CD14-positive monocyte (primary cell): ENCODE measurements around the gene IWS1. TPM values are rescaled to one million over a fixed set of nuclear protein-coding genes. Genes with fewer than 3 reads are reported as not detected.

ENCODE experiments used
- DNase-seq, 3 donors: peaks; one replicate each; pipeline ENCODE4 v3.0.0-alpha.2; 2011 to 2022
- H2AFZ ChIP-seq: 2 replicates; pipeline ENCODE4 v1.6.0; 2012; ENCODE audit warnings: mild to moderate bottlenecking, low read depth, low read length, inconsistent platforms; ENCODE audit not compliant: insufficient read depth, poor library complexity, severe bottlenecking
- H3K27ac ChIP-seq, 2 donors: 1 replicate in 1 of 2; 2 replicates in 1 of 2; pipeline ENCODE4 v1.5.1; 2012 to 2013; ENCODE audit warnings: low read length in 2 of 2, control low read depth in 1 of 2, inconsistent platforms in 1 of 2, low read depth in 1 of 2, mild to moderate bottlenecking in 1 of 2
- H3K27me3 ChIP-seq, 2 donors: one replicate each; pipeline versions ENCODE4 v1.6.0 to v1.6.1; 2011 to 2013; ENCODE audit warnings: low read length in 2 of 2; ENCODE audit not compliant: control insufficient read depth in 2 of 2, insufficient read depth in 2 of 2
- H3K36me3 ChIP-seq, 2 donors: replicated peaks in 1 of 2; 1 replicate in 1 of 2; 2 replicates in 1 of 2; pipeline versions ENCODE4 v1.5.1 to v1.6.1; 2012 to 2013; ENCODE audit warnings: low read length in 2 of 2, control low read depth in 1 of 2, inconsistent platforms in 1 of 2, mild to moderate bottlenecking in 1 of 2; ENCODE audit not compliant: insufficient read depth in 2 of 2, control insufficient read depth in 1 of 2
- H3K4me1 ChIP-seq, 2 donors: 1 replicate in 1 of 2; 2 replicates in 1 of 2; pipeline versions ENCODE4 v1.5.1 to v1.6.1; 2012 to 2013; ENCODE audit warnings: low read length in 2 of 2, control low read depth in 1 of 2, inconsistent platforms in 1 of 2, mild to moderate bottlenecking in 1 of 2, moderate library complexity in 1 of 2; ENCODE audit not compliant: insufficient read depth in 2 of 2, control insufficient read depth in 1 of 2
- H3K4me2 ChIP-seq: replicated peaks from 2 replicates; pipeline ENCODE3; 2012; ENCODE audit warnings: low read length, moderate library complexity, mild to moderate bottlenecking; ENCODE audit not compliant: poor library complexity, severe bottlenecking; ENCODE audit errors: extremely low read depth
- H3K4me3 ChIP-seq, 3 experiments: fragments of 200-600 bp in 1 of 3; sonication (generic) in 1 of 3; replicated peaks in 1 of 3; 1 replicate in 2 of 3; 2 replicates in 1 of 3; pipeline ENCODE4 v1.5.1; 2011 to 2013; ENCODE audit warnings: low read length in 3 of 3, mild to moderate bottlenecking in 3 of 3, control low read depth in 2 of 3, low read depth in 2 of 3, inconsistent platforms in 1 of 3, moderate library complexity in 1 of 3
- H3K79me2 ChIP-seq: 2 replicates; pipeline ENCODE4 v1.6.0; 2012; ENCODE audit warnings: mild to moderate bottlenecking, control low read depth, inconsistent platforms, low read length, moderate library complexity; ENCODE audit not compliant: insufficient read depth
- H3K9ac ChIP-seq: 2 replicates; pipeline ENCODE4 v1.6.0; 2017; ENCODE audit warnings: low read length, mild to moderate bottlenecking; ENCODE audit not compliant: insufficient read depth, poor library complexity, severe bottlenecking
- H3K9me3 ChIP-seq, 2 donors: replicated peaks in 1 of 2; 1 replicate in 1 of 2; 2 replicates in 1 of 2; pipeline versions ENCODE4 v1.5.1 to v1.6.1; 2012 to 2013; ENCODE audit warnings: low read length in 2 of 2, control low read depth in 1 of 2; ENCODE audit not compliant: control insufficient read depth in 1 of 2, insufficient read depth in 1 of 2
- H4K20me1 ChIP-seq: 2 replicates; pipeline ENCODE4 v1.6.0; 2012; ENCODE audit warnings: mild to moderate bottlenecking, low read length, control low read depth, moderate library complexity; ENCODE audit not compliant: insufficient read depth
- H3K27ac Mint-ChIP-seq, 7 donors: one replicate each; pipeline ENCODE4 v1.8.0; 2020; ENCODE audit warnings: mild to moderate bottlenecking in 7 of 7, mixed read lengths in 7 of 7, moderate library complexity in 6 of 7, inconsistent platforms in 2 of 7
- H3K27me3 Mint-ChIP-seq, 3 donors: one replicate each; pipeline ENCODE4 v1.8.0; 2021 to 2022; ENCODE audit warnings: low read depth in 3 of 3, mild to moderate bottlenecking in 3 of 3, mixed read lengths in 3 of 3, moderate library complexity in 3 of 3, inconsistent platforms in 1 of 3
- H3K36me3 Mint-ChIP-seq, 2 donors: one replicate each; pipeline ENCODE4 v1.8.0; 2020; ENCODE audit warnings: mixed read lengths in 2 of 2, inconsistent platforms in 1 of 2, mild to moderate bottlenecking in 1 of 2
- H3K4me1 Mint-ChIP-seq: one replicate; pipeline ENCODE4 v1.8.0; 2020; ENCODE audit warnings: mild to moderate bottlenecking, mixed read lengths
- H3K4me3 Mint-ChIP-seq, 2 donors: one replicate each; pipeline ENCODE4 v1.8.0; 2020; ENCODE audit warnings: mild to moderate bottlenecking in 2 of 2, mixed read lengths in 2 of 2, moderate library complexity in 1 of 2
- H3K9me3 Mint-ChIP-seq, 7 donors: one replicate each; pipeline ENCODE4 v1.8.0; 2020 to 2022; ENCODE audit warnings: mixed read lengths in 7 of 7, mild to moderate bottlenecking in 6 of 7, moderate library complexity in 6 of 7, inconsistent platforms in 2 of 7
- WGBS: methylation state at CpG from one replicate; pipeline ENCODE4 v1.1.5; 2013; ENCODE audit warnings: missing lambda C conversion rate; ENCODE audit not compliant: insufficient coverage; 5-methylcytosine and 5-hydroxymethylcytosine counted together
- intact Hi-C, 2 donors: fragments of 100-400 bp; cut with micrococcal nuclease; formaldehyde crosslinking; loops; one replicate each; pipeline versions ENCODE4 v1.15.0 to v1.15.1; 2023
- polyA plus RNA-seq, 3 donors: library from polyadenylated mRNA; depleted of rRNA in 1 of 3; unstranded in 2 of 3; stranded (reverse) in 1 of 3; fragments of 300-500 nt in 2 of 3; fragments of >200 nt in 1 of 3; fragmentation: Illumina TruSeq in 2 of 3; gene quantifications; 1 replicate in 2 of 3; 2 replicates in 1 of 3; pipeline ENCODE4 v1.2.3, GENCODE V29; 2012 to 2021
- TF ChIP-seq, protein P1 (sequence below): fragments of 200-600 bp; IDR thresholded peaks from one replicate; pipeline ENCODE4 v1.8.0; 2022; ENCODE audit warnings: antibody characterized with exemption, mild to moderate bottlenecking

The IWS1 gene
- polyA plus RNA-seq, 3 donors = 7.9 to 21.3 (median 15.6) TPM

DNA sequence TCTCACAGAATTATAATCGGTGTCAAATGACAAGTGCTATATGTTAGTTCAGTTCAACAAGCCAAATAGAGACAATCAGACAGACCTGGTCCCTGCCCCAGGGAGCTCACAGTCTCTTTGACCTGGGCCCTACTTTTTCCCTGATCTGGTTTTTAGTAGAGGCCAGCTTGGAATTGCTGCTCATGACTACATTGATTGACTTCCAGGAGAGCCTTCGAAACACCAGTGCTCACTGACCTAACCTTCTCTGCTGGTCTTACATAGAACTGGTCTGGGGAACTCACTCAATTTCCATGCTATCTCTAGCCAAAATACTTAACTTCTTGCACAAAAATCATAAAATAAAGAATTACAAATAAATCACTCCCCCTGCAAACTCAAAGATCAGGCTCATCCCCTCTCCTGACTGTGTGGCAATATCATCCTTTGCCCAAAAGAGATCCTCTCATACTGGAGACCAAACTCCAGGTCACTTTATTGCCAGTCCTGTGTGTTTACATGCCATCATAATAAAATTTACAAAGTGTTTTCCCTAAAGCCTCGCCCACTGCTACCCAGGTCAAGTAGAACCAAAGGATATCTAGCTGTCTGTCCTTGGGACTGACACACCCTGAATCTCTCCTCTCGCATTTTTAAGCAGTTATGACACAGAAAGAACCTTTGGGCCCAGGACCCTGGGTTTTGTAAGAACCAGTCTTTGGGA is 54.9 kb downstream of the IWS1 start:
- no peak overlapping the region for H3K27ac ChIP-seq
- no peak overlapping the region for H3K4me3 Mint-ChIP-seq
- DNase-seq = no peak
- H3K9me3 ChIP-seq = no peaks in the 10 kb centered on the region
- no peak overlapping the region for H3K27ac Mint-ChIP-seq
- no peaks in the 10 kb centered on the region for H3K27me3 ChIP-seq
- no peak overlapping the region for H3K4me2 ChIP-seq
- H3K4me1 ChIP-seq = no peaks in the 10 kb centered on the region
- peaks cover 29 to 35% of the 10 kb centered on the region in 2 donors for H3K36me3 Mint-ChIP-seq
- TF ChIP-seq, protein P1, sequence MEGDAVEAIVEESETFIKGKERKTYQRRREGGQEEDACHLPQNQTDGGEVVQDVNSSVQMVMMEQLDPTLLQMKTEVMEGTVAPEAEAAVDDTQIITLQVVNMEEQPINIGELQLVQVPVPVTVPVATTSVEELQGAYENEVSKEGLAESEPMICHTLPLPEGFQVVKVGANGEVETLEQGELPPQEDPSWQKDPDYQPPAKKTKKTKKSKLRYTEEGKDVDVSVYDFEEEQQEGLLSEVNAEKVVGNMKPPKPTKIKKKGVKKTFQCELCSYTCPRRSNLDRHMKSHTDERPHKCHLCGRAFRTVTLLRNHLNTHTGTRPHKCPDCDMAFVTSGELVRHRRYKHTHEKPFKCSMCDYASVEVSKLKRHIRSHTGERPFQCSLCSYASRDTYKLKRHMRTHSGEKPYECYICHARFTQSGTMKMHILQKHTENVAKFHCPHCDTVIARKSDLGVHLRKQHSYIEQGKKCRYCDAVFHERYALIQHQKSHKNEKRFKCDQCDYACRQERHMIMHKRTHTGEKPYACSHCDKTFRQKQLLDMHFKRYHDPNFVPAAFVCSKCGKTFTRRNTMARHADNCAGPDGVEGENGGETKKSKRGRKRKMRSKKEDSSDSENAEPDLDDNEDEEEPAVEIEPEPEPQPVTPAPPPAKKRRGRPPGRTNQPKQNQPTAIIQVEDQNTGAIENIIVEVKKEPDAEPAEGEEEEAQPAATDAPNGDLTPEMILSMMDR = no peak
- WGBS = 97% methylated on average over 3 of the region's 4 CpGs
- peaks cover 3 to 27% of the 10 kb centered on the region in 2 donors for H3K36me3 ChIP-seq
- no peaks in the 10 kb centered on the region for H4K20me1 ChIP-seq
- H3K27me3 Mint-ChIP-seq = no peaks in the 10 kb centered on the region
- no peak overlapping the region for H3K9ac ChIP-seq
- no peak overlapping the region for H2AFZ ChIP-seq
- no peak overlapping the region for H3K4me3 ChIP-seq
- no peaks in the 10 kb centered on the region for H3K4me1 Mint-ChIP-seq
- H3K79me2 ChIP-seq = no peaks in the 10 kb centered on the region
- intact Hi-C loops = no loop called here
- peaks cover 4 to 11% (median 7%) of the 10 kb centered on the region in 7 donors for H3K9me3 Mint-ChIP-seq

DNA sequence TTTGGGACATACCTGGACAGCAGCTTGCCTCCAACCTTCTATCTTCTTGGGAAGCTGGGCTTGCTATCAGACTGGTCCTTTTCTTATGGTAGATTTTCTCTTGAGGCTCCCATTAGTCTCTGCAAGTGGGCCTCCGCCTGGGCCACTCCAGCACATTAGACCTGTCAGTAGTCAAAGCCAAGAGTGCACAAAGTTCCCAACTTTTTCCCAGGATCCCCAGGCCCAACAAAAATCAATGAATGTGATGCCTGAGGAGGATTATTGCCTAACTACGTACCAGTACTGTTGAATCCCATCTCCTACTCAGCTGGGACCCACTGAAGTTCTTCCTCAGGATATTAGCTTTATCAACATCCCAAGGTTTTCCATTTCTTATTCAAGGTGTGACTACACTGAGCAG is 56.3 kb downstream of the IWS1 start:
- Histone ChIP-seq H4K20me1 (no peaks in the 10 kb centered on the region), H3K27me3 (no peaks in the 10 kb centered on the region), H3K79me2 (no peaks in the 10 kb centered on the region), H2AFZ (no peak overlapping the region), H3K4me2 (no peak overlapping the region), H3K4me1 (no peaks in the 10 kb centered on the region), H3K9me3 (no peaks in the 10 kb centered on the region), H3K27ac (no peak overlapping the region), H3K4me3 (no peak overlapping the region), H3K36me3 (peaks cover 3 to 27% of the 10 kb centered on the region in 2 donors), H3K9ac (no peak overlapping the region)
- Mint-ChIP-seq H3K9me3 (no peaks in the 10 kb centered on the region), H3K27ac (no peak overlapping the region), H3K4me3 (no peak overlapping the region), H3K4me1 (no peaks in the 10 kb centered on the region), H3K36me3 (peaks cover 31 to 33% of the 10 kb centered on the region in 2 donors), H3K27me3 (no peaks in the 10 kb centered on the region)
- no CpG with 5 or more reads among the region's 2 CpGs for WGBS
- DNase-seq = no peak
- TF ChIP-seq, protein P1 = no peak
- intact Hi-C loops = no loop called here
